ENCODE data around the gene TDRD9. TPM values are rescaled to one million over a fixed set of nuclear protein-coding genes. Genes with fewer than 3 reads are reported as not detected.

The TDRD9 gene
- total RNA-seq, 1 donor from 2014 or later = not detected

DNA sequence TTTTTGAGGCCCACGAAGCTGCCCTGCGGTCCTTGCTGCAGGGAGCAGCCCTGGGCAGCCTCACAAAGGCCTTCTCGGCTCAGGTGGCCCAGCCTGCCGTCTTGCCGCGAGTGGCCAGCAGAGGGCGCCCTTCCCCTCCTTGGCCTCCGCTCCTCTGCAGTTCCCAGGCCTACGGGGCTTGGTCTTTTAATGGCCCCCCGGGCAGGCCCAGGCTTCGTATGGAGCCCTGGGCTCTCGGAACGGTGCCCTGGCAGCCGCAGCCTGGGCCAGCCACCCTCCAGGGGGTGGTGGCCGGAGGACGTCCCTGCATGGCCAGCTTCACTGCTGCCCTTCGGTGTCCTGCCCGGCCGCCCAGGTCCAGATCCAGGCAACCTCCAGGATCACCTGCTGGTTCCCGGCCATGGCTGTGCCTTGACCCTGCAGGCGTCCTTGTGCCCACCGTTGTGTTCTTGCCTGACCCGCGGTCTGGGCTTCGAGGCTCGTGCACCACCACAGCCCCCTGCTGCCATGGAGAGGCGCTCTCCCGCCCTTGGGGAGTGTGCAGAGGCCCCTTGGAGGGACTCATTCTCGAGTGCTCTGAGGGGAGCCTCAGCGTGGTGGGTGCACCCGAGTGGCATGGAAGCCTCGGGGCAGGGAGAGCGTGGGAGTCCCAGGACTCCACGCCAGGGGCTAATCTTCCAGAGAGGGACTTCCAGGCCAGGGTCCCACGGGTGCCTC, 166.6 kb downstream of the TDRD9 start:
- no peaks in the 10 kb centered on the region for H3K9me3 ChIP-seq (ENCODE audit: insufficient read depth, low read depth, low read length)
- DNase-seq (ENCODE audit: low read depth) (no peak), FAIRE-seq (no peak)
- Mint-ChIP-seq H3K9me3 (ENCODE audit: unreplicated experiment) (no peaks in the 10 kb centered on the region), H3K4me1 (ENCODE audit: low read depth, unreplicated experiment) (no peaks in the 10 kb centered on the region), H3K27ac (ENCODE audit: unreplicated experiment) (no peak overlapping the region), H3K36me3 (ENCODE audit: low read depth, unreplicated experiment) (no peaks in the 10 kb centered on the region), H3K4me3 (ENCODE audit: unreplicated experiment) (no peak overlapping the region), H3K27me3 (ENCODE audit: low read depth, unreplicated experiment) (peaks cover 14% of the 10 kb centered on the region)
- H3K9ac ChIP-seq (ENCODE audit: low read length) = no peak overlapping the region
- no peaks in the 10 kb centered on the region for H4K20me1 ChIP-seq (ENCODE audit: insufficient read depth, low read length)
- H3K4me3 ChIP-seq (ENCODE audit: insufficient read depth, low read depth, low read length) = no peak overlapping the region
- no peaks in the 10 kb centered on the region for H3K36me3 ChIP-seq (ENCODE audit: insufficient read depth, low read length)
- H3K27ac ChIP-seq (ENCODE audit: low read depth, low read length) = no peak overlapping the region
- no peaks in the 10 kb centered on the region for H3K27me3 ChIP-seq (ENCODE audit: insufficient read depth, low read length)
- no peak overlapping the region for H3K4me2 ChIP-seq (ENCODE audit: low read length)
- TF ChIP-seq EZH2 (IDR thresholded peaks at IDR 0.05; ENCODE audit: insufficient read depth, low read length) (no peak), CTCF (IDR thresholded peaks at IDR 0.05; ENCODE audit: insufficient read depth, low read depth, low read length) (peak; percentile 43)
- H3K4me1 ChIP-seq (ENCODE audit: insufficient read depth, low read length) = no peaks in the 10 kb centered on the region
- no peak overlapping the region for H2AFZ ChIP-seq (ENCODE audit: low read depth, low read length)
- H3K79me2 ChIP-seq (ENCODE audit: insufficient read depth, low read length) = no peaks in the 10 kb centered on the region

GRCh38 chr14:104095426-104096310, 167.4 kb downstream of the TDRD9 start:
- Histone ChIP-seq H4K20me1 (ENCODE audit: insufficient read depth, low read length) (no peaks in the 10 kb centered on the region), H3K27ac (ENCODE audit: low read depth, low read length) (no peak overlapping the region), H3K4me2 (ENCODE audit: low read length) (no peak overlapping the region), H3K4me3 (ENCODE audit: insufficient read depth, low read depth, low read length) (no peak overlapping the region), H3K9me3 (ENCODE audit: insufficient read depth, low read depth, low read length) (no peaks in the 10 kb centered on the region), H2AFZ (ENCODE audit: low read depth, low read length) (no peak overlapping the region), H3K27me3 (ENCODE audit: insufficient read depth, low read length) (no peaks in the 10 kb centered on the region), H3K36me3 (ENCODE audit: insufficient read depth, low read length) (no peaks in the 10 kb centered on the region), H3K9ac (ENCODE audit: low read length) (no peak overlapping the region), H3K79me2 (ENCODE audit: insufficient read depth, low read length) (no peaks in the 10 kb centered on the region), H3K4me1 (ENCODE audit: insufficient read depth, low read length) (no peaks in the 10 kb centered on the region)
- FAIRE-seq (no peak), DNase-seq (ENCODE audit: low read depth) (no peak)
- H3K4me3 Mint-ChIP-seq (ENCODE audit: unreplicated experiment) = no peak overlapping the region
- TF ChIP-seq EZH2 (IDR thresholded peaks at IDR 0.05; ENCODE audit: insufficient read depth, low read length) (no peak), CTCF (IDR thresholded peaks at IDR 0.05; ENCODE audit: insufficient read depth, low read depth, low read length) (no peak)
- no peak overlapping the region for H3K27ac Mint-ChIP-seq (ENCODE audit: unreplicated experiment)
- H3K36me3 Mint-ChIP-seq (ENCODE audit: low read depth, unreplicated experiment) = no peaks in the 10 kb centered on the region
- peaks cover 14% of the 10 kb centered on the region for H3K27me3 Mint-ChIP-seq (ENCODE audit: low read depth, unreplicated experiment)
- H3K4me1 Mint-ChIP-seq (ENCODE audit: low read depth, unreplicated experiment) = no peaks in the 10 kb centered on the region
- H3K9me3 Mint-ChIP-seq (ENCODE audit: unreplicated experiment) = no peaks in the 10 kb centered on the region
